NT2/D1 (cell line): ENCODE data around the gene KLHL3.

ENCODE experiments used
- YY1 ChIP-seq: IDR thresholded peaks from 2 replicates; pipeline ENCODE4 v1.6.1; 2011; ENCODE audit not compliant: insufficient read length, insufficient read depth
- ZNF274 ChIP-seq: IDR thresholded peaks from 2 replicates; pipeline ENCODE4 v1.6.1; 2011; ENCODE audit warnings: mild to moderate bottlenecking, low read depth, low read length

DNA sequence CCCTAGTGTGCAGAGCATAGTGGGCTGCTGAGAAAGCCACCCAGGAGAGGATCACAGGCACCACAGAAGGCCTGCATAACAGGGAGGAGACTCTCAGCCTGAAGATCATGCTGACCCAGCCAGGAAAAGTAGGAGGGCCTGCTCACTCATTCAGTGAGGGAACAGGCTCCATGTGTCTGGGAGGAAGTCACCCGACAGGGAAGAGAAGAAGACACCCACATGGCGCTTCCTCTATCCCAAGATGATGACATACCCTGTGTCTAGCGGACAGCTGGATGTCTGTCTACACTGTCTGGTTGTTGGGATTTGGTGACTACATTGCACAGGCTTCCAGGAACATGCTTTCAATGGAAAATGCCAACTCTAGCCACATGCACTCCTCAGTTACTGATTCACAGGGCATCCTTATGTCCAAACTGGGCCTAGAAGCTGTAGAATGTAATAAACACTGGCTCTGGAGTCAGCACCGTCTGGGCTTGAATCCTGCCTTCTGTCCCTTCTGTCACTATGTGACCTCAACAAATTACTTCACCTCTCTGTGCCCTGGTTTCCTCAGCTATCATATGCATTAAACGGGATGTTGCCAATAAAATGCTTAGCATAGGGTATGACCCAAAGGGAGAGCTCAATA, 47.6 kb downstream of the KLHL3 start:
- TF ChIP-seq YY1, result no peak
- TF ChIP-seq ZNF274, result no peak
